ENCODE measurements around the gene MANBA. TPM values are rescaled to one million over a fixed set of nuclear protein-coding genes. Genes with fewer than 3 reads are reported as not detected.

Gene MANBA
- polyA plus RNA-seq, 1 donor from 2014 or later = 32.4 TPM

GRCh38 chr4:102687982-102688433 lies 72.8 kb downstream of the MANBA start:
- Mint-ChIP-seq H3K9me3 (no peaks in the 10 kb centered on the region), H3K27me3 (no peaks in the 10 kb centered on the region)

GRCh38 chr4:102687373-102687981 lies 73.3 kb downstream of the MANBA start:
- H3K27me3 Mint-ChIP-seq = no peaks in the 10 kb centered on the region
- H3K9me3 Mint-ChIP-seq = no peaks in the 10 kb centered on the region
- H3K27ac Mint-ChIP-seq = no peak overlapping the region
- no peak overlapping the region for H3K4me3 Mint-ChIP-seq
- H3K4me1 Mint-ChIP-seq = peaks cover 0 to 2% (median 2%) of the 10 kb centered on the region in 3 donors
- peaks cover 3% of the 10 kb centered on the region for H3K36me3 Mint-ChIP-seq

More at GRCh38 chr4:102687982-102688433, 72.8 kb downstream of the MANBA start:
- H3K27ac Mint-ChIP-seq = no peak overlapping the region
- peaks cover 3% of the 10 kb centered on the region for H3K36me3 Mint-ChIP-seq
- peaks cover 0 to 2% (median 2%) of the 10 kb centered on the region in 3 donors for H3K4me1 Mint-ChIP-seq
- H3K4me3 Mint-ChIP-seq = no peak overlapping the region

- H3K36me3 Mint-ChIP-seq = peaks cover 2% of the 10 kb centered on the region
- peaks cover 0 to 2% (median under 1%) of the 10 kb centered on the region in 3 donors for H3K4me1 Mint-ChIP-seq
These were observed 75.0 kb downstream of the MANBA start for GRCh38 chr4:102685768-102686167.

GRCh38 chr4:102684610-102685052 lies 76.1 kb downstream of the MANBA start:
- H3K27me3 Mint-ChIP-seq = no peaks in the 10 kb centered on the region
- H3K9me3 Mint-ChIP-seq = no peaks in the 10 kb centered on the region
- no peak overlapping the region for H3K4me3 Mint-ChIP-seq
- no peaks in the 10 kb centered on the region for H3K36me3 Mint-ChIP-seq
- peaks cover 0 to 3% (median under 1%) of the 10 kb centered on the region in 3 donors for H3K4me1 Mint-ChIP-seq
- H3K27ac Mint-ChIP-seq = no peak overlapping the region

More at GRCh38 chr4:102685768-102686167, 75.0 kb downstream of the MANBA start:
- no peaks in the 10 kb centered on the region for H3K27me3 Mint-ChIP-seq
- H3K9me3 Mint-ChIP-seq = no peaks in the 10 kb centered on the region
- no peak overlapping the region for H3K4me3 Mint-ChIP-seq
- no peak overlapping the region for H3K27ac Mint-ChIP-seq

- Mint-ChIP-seq H3K27me3 (no peaks in the 10 kb centered on the region), H3K27ac (no peak overlapping the region), H3K4me1 (peaks cover 0 to 3% (median 0%) of the 10 kb centered on the region in 3 donors), H3K9me3 (no peaks in the 10 kb centered on the region), H3K36me3 (no peaks in the 10 kb centered on the region), H3K4me3 (no peak overlapping the region)
These were observed 76.7 kb downstream of the MANBA start for GRCh38 chr4:102683881-102684609.

- peaks cover 0 to 3% (median 0%) of the 10 kb centered on the region in 3 donors for H3K4me1 Mint-ChIP-seq
- peaks cover 3% of the 10 kb centered on the region for H3K36me3 Mint-ChIP-seq
- no peaks in the 10 kb centered on the region for H3K9me3 Mint-ChIP-seq
- H3K4me3 Mint-ChIP-seq = no peak overlapping the region
- no peaks in the 10 kb centered on the region for H3K27me3 Mint-ChIP-seq
- no peak overlapping the region for H3K27ac Mint-ChIP-seq
These were observed 82.0 kb downstream of the MANBA start for GRCh38 chr4:102678695-102679335.

GRCh38 chr4:102678107-102678506 lies 82.7 kb downstream of the MANBA start:
- Mint-ChIP-seq H3K9me3 (no peaks in the 10 kb centered on the region), H3K4me1 (peaks cover 0 to 3% (median 0%) of the 10 kb centered on the region in 3 donors), H3K36me3 (peaks cover 3% of the 10 kb centered on the region), H3K27ac (no peak overlapping the region), H3K4me3 (no peak overlapping the region), H3K27me3 (no peaks in the 10 kb centered on the region)

- Mint-ChIP-seq H3K27ac (peak overlapping the region in 1 of 3 donors; percentile 16), H3K4me3 (no peak overlapping the region), H3K27me3 (no peaks in the 10 kb centered on the region), H3K4me1 (no peaks in the 10 kb centered on the region), H3K9me3 (no peaks in the 10 kb centered on the region), H3K36me3 (peaks cover 4% of the 10 kb centered on the region)
These were observed 85.6 kb downstream of the MANBA start for GRCh38 chr4:102675141-102675540.

- Mint-ChIP-seq H3K36me3 (peaks cover 6% of the 10 kb centered on the region), H3K27ac (no peak overlapping the region), H3K9me3 (no peaks in the 10 kb centered on the region), H3K27me3 (no peaks in the 10 kb centered on the region), H3K4me1 (no peaks in the 10 kb centered on the region), H3K4me3 (no peak overlapping the region)
These were observed 93.8 kb downstream of the MANBA start for GRCh38 chr4:102667001-102667400.

- Mint-ChIP-seq H3K4me3 (no peak overlapping the region), H3K27me3 (no peaks in the 10 kb centered on the region), H3K36me3 (peaks cover 5% of the 10 kb centered on the region), H3K4me1 (no peaks in the 10 kb centered on the region), H3K9me3 (no peaks in the 10 kb centered on the region), H3K27ac (no peak overlapping the region)
These were observed 95.2 kb downstream of the MANBA start for GRCh38 chr4:102665527-102665926.

- H3K4me1 Mint-ChIP-seq = no peaks in the 10 kb centered on the region
- no peaks in the 10 kb centered on the region for H3K9me3 Mint-ChIP-seq
- no peaks in the 10 kb centered on the region for H3K27me3 Mint-ChIP-seq
- H3K4me3 Mint-ChIP-seq = no peak overlapping the region
- H3K36me3 Mint-ChIP-seq = peaks cover 5% of the 10 kb centered on the region
- no peak overlapping the region for H3K27ac Mint-ChIP-seq
These were observed 97.7 kb downstream of the MANBA start for GRCh38 chr4:102663073-102663472.

GRCh38 chr4:102657206-102657605 lies 103.6 kb downstream of the MANBA start:
- H3K27me3 Mint-ChIP-seq = no peaks in the 10 kb centered on the region
- H3K36me3 Mint-ChIP-seq = peaks cover 6% of the 10 kb centered on the region
- H3K27ac Mint-ChIP-seq = no peak overlapping the region
- H3K9me3 Mint-ChIP-seq = no peaks in the 10 kb centered on the region
- no peak overlapping the region for H3K4me3 Mint-ChIP-seq
- H3K4me1 Mint-ChIP-seq = no peaks in the 10 kb centered on the region

- H3K4me1 Mint-ChIP-seq = peaks cover 0 to 1% (median 0%) of the 10 kb centered on the region in 3 donors
- H3K4me3 Mint-ChIP-seq = no peak overlapping the region
- no peaks in the 10 kb centered on the region for H3K27me3 Mint-ChIP-seq
- no peaks in the 10 kb centered on the region for H3K9me3 Mint-ChIP-seq
- peaks cover 7% of the 10 kb centered on the region for H3K36me3 Mint-ChIP-seq
- no peak overlapping the region for H3K27ac Mint-ChIP-seq
These were observed 113.7 kb downstream of the MANBA start for GRCh38 chr4:102647117-102647516.

- no peak overlapping the region for H3K4me3 Mint-ChIP-seq
- H3K27ac Mint-ChIP-seq = peak overlapping the region in 1 of 3 donors; percentile 54
- H3K9me3 Mint-ChIP-seq = no peaks in the 10 kb centered on the region
- H3K4me1 Mint-ChIP-seq = no peaks in the 10 kb centered on the region
- H3K36me3 Mint-ChIP-seq = peaks cover 6% of the 10 kb centered on the region
- H3K27me3 Mint-ChIP-seq = no peaks in the 10 kb centered on the region
These were observed 118.0 kb downstream of the MANBA start for GRCh38 chr4:102642631-102643298.

GRCh38 chr4:102641793-102642192 lies 119.0 kb downstream of the MANBA start:
- peaks cover 6% of the 10 kb centered on the region for H3K36me3 Mint-ChIP-seq
- no peaks in the 10 kb centered on the region for H3K9me3 Mint-ChIP-seq
- H3K27ac Mint-ChIP-seq = no peak overlapping the region
- no peaks in the 10 kb centered on the region for H3K4me1 Mint-ChIP-seq
- no peak overlapping the region for H3K4me3 Mint-ChIP-seq
- H3K27me3 Mint-ChIP-seq = no peaks in the 10 kb centered on the region
